Cardiac atrium fibroblast (primary cell): Measurements from ENCODE around the gene QRICH1. TPM values are rescaled to one million over a fixed set of nuclear protein-coding genes. Genes with fewer than 3 reads are reported as not detected.

Experiments
- total RNA-seq: library from RNA; depleted of rRNA; stranded (reverse); fragments of >200 nt; gene quantifications from 2 replicates; pipeline ENCODE4 v1.2.3, GENCODE V29; 2015

Gene QRICH1
- total RNA-seq = 50.5 and 71.3 TPM in 2 replicates

GRCh38 chr3:49093853-49094767, at the start of gene QRICH1:
Gene QRICH1, minus strand, starts transcription at chr3:49094071. Its CDS starts 17,054 bp downstream, at chr3:49077017.

GRCh38 chr3:49132437-49133225, 38.8 kb upstream of the QRICH1 start, which contains the start of gene LAMB2:
Gene LAMB2, minus strand, starts transcription at chr3:49133050. Its CDS starts 183 bp downstream, at chr3:49132867.

GRCh38 chr3:49120438-49121131, 26.7 kb upstream of the QRICH1 start, which contains the start of gene USP19:
Gene USP19, minus strand, starts transcription at chr3:49120823. Its CDS starts 1,678 bp downstream, at chr3:49119145.

GRCh38 chr3:49104427-49105291, 10.8 kb upstream of the QRICH1 start, which contains the start of gene QARS1:
Gene QARS1, minus strand, starts transcription at chr3:49104757. Its CDS starts 24 bp downstream, at chr3:49104733.

GRCh38 chr3:49028673-49029562, 65.0 kb downstream of the QRICH1 start, which contains the start of gene IMPDH2:
Gene IMPDH2, minus strand, starts transcription at chr3:49029398. Its CDS starts 48 bp downstream, at chr3:49029350.

GRCh38 chr3:49021813-49022687, 71.8 kb downstream of the QRICH1 start, which contains the start of gene NDUFAF3:
Gene NDUFAF3, plus strand, starts transcription at chr3:49022121. Its CDS starts 24 bp downstream, at chr3:49022145.

GRCh38 chr3:49017971-49018706, 75.7 kb downstream of the QRICH1 start, which contains the start of gene DALRD3:
Gene DALRD3, minus strand, starts transcription at chr3:49018580. Its CDS starts 16 bp downstream, at chr3:49018564.

GRCh38 chr3:49007068-49007770, 86.7 kb downstream of the QRICH1 start, which contains the start of gene WDR6:
Gene WDR6, plus strand, starts transcription at chr3:49007391. Its CDS starts 41 bp downstream, at chr3:49007432.

GRCh38 chr3:48989796-48990635, 103.9 kb downstream of the QRICH1 start, which contains the start of gene P4HTM:
Gene P4HTM, plus strand, starts transcription at chr3:48990241. Its CDS starts 16 bp downstream, at chr3:48990257.

Other genes starting within 250 kb of the QRICH1 start
- gene PRKAR2A, start 246.2 kb downstream of the QRICH1 start, total RNA-seq = 25.3 and 33.5 TPM in 2 replicates
- 23.8 and 34.0 TPM in 2 replicates for gene SLC25A20, start 195.2 kb downstream of the QRICH1 start, total RNA-seq
- 33.2 and 77.3 TPM in 2 replicates for gene ARIH2, start 175.2 kb downstream of the QRICH1 start, total RNA-seq
- 22.6 and 26.2 TPM in 2 replicates for gene P4HTM, start 103.8 kb downstream of the QRICH1 start, total RNA-seq
- gene WDR6, start 86.7 kb downstream of the QRICH1 start, total RNA-seq = 63.9 and 67.6 TPM in 2 replicates
- gene DALRD3, start 75.5 kb downstream of the QRICH1 start, total RNA-seq = 35.2 and 41.3 TPM in 2 replicates
- 125 and 151 TPM in 2 replicates for gene NDUFAF3, start 72.0 kb downstream of the QRICH1 start, total RNA-seq
- 205 and 213 TPM in 2 replicates for gene IMPDH2, start 64.7 kb downstream of the QRICH1 start, total RNA-seq
- 270 and 287 TPM in 2 replicates for gene QARS1, start 10.7 kb upstream of the QRICH1 start, total RNA-seq
- 33.8 and 55.2 TPM in 2 replicates for gene USP19, start 26.8 kb upstream of the QRICH1 start, total RNA-seq
- gene LAMB2, start 39.0 kb upstream of the QRICH1 start, total RNA-seq = 356 and 396 TPM in 2 replicates
- gene CCDC71, start 72.3 kb upstream of the QRICH1 start, total RNA-seq = 35.6 and 36.6 TPM in 2 replicates
- 17.3 and 30.1 TPM in 2 replicates for gene KLHDC8B, start 77.5 kb upstream of the QRICH1 start, total RNA-seq
- gene C3orf62, start 183.2 kb upstream of the QRICH1 start, total RNA-seq = 0.36 and 0.65 TPM in 2 replicates
- gene USP4, start 246.0 kb upstream of the QRICH1 start, total RNA-seq = 6.0 and 8.8 TPM in 2 replicates